IPS-18a (cell line): Measurements from ENCODE around the gene INPP5A.
"Not testable (repeated sequence)": the region's sequence is repeated elsewhere in the genome, so short reads cannot be mapped to it uniquely, and the experiment has no call there.

Source experiments
- H3K27ac ChIP-seq: one replicate; pipeline ENCODE4 v1.5.1; 2013; ENCODE audit warnings: low read length
- H3K27me3 ChIP-seq: one replicate; pipeline ENCODE4 v1.6.1; 2013; ENCODE audit warnings: mild to moderate bottlenecking, low read length; ENCODE audit not compliant: control insufficient read depth, insufficient read depth
- H3K36me3 ChIP-seq: one replicate; pipeline ENCODE4 v1.6.1; 2013; ENCODE audit warnings: low read depth, low read length; ENCODE audit not compliant: control insufficient read depth
- H3K4me1 ChIP-seq: one replicate; pipeline ENCODE4 v1.6.1; 2013; ENCODE audit warnings: low read depth, low read length; ENCODE audit not compliant: control insufficient read depth
- H3K4me3 ChIP-seq: one replicate; pipeline ENCODE4 v1.5.1; 2013; ENCODE audit warnings: low read length
- H3K9ac ChIP-seq: one replicate; pipeline ENCODE4 v1.6.1; 2013; ENCODE audit warnings: mild to moderate bottlenecking, low read length, moderate library complexity
- H3K9me3 ChIP-seq: one replicate; pipeline ENCODE4 v1.6.1; 2013; ENCODE audit warnings: low read depth, low read length; ENCODE audit not compliant: control insufficient read depth

INPP5A gene

GRCh38 chr10:132820056-132820455 lies 282.5 kb downstream of the INPP5A start:
- no peaks in the 10 kb centered on the region for H3K4me1 ChIP-seq
- H3K9me3 ChIP-seq: peaks cover 4% of the 10 kb centered on the region
- no peaks in the 10 kb centered on the region for H3K27me3 ChIP-seq
- H3K36me3 ChIP-seq: no peaks in the 10 kb centered on the region
- H3K9ac ChIP-seq: no peak overlapping the region
- H3K27ac ChIP-seq: no peak overlapping the region
- no peak overlapping the region for H3K4me3 ChIP-seq

- H3K27me3 ChIP-seq, H3K4me1 ChIP-seq, H3K9me3 ChIP-seq, H3K4me3 ChIP-seq, H3K36me3 ChIP-seq, H3K9ac ChIP-seq, H3K27ac ChIP-seq: not testable (repeated sequence)
These were observed 288.4 kb downstream of the INPP5A start for GRCh38 chr10:132825783-132826523.

- no peaks in the 10 kb centered on the region for H3K36me3 ChIP-seq
- no peak overlapping the region for H3K9ac ChIP-seq
- peaks cover 9% of the 10 kb centered on the region for H3K9me3 ChIP-seq
- H3K4me3 ChIP-seq: no peak overlapping the region
- H3K27ac ChIP-seq: no peak overlapping the region
- no peaks in the 10 kb centered on the region for H3K27me3 ChIP-seq
- H3K4me1 ChIP-seq: no peaks in the 10 kb centered on the region
These were observed 289.2 kb downstream of the INPP5A start for GRCh38 chr10:132826524-132827422.

- no peak overlapping the region for H3K27ac ChIP-seq
- no peak overlapping the region for H3K4me3 ChIP-seq
- no peaks in the 10 kb centered on the region for H3K4me1 ChIP-seq
- H3K27me3 ChIP-seq: no peaks in the 10 kb centered on the region
- peaks cover 9% of the 10 kb centered on the region for H3K9me3 ChIP-seq
- H3K36me3 ChIP-seq: no peaks in the 10 kb centered on the region
- no peak overlapping the region for H3K9ac ChIP-seq
These were observed 289.8 kb downstream of the INPP5A start for GRCh38 chr10:132827423-132827789.

GRCh38 chr10:132827861-132828539 lies 290.4 kb downstream of the INPP5A start:
- Histone ChIP-seq H3K4me3 (no peak overlapping the region), H3K4me1 (no peaks in the 10 kb centered on the region), H3K27me3 (no peaks in the 10 kb centered on the region), H3K36me3 (no peaks in the 10 kb centered on the region), H3K27ac (no peak overlapping the region), H3K9me3 (peaks cover 9% of the 10 kb centered on the region), H3K9ac (no peak overlapping the region)

- no peak overlapping the region for H3K27ac ChIP-seq
- no peaks in the 10 kb centered on the region for H3K36me3 ChIP-seq
- H3K9ac ChIP-seq: no peak overlapping the region
- H3K4me1 ChIP-seq: no peaks in the 10 kb centered on the region
- H3K4me3 ChIP-seq: no peak overlapping the region
- peaks cover 9% of the 10 kb centered on the region for H3K9me3 ChIP-seq
- no peaks in the 10 kb centered on the region for H3K27me3 ChIP-seq
These were observed 291.1 kb downstream of the INPP5A start for GRCh38 chr10:132828681-132829080.

GRCh38 chr10:132829403-132829802 lies 291.8 kb downstream of the INPP5A start:
- no peaks in the 10 kb centered on the region for H3K36me3 ChIP-seq
- peaks cover 9% of the 10 kb centered on the region for H3K9me3 ChIP-seq
- no peak overlapping the region for H3K27ac ChIP-seq
- H3K4me3 ChIP-seq: no peak overlapping the region
- H3K27me3 ChIP-seq: no peaks in the 10 kb centered on the region
- no peaks in the 10 kb centered on the region for H3K4me1 ChIP-seq
- H3K9ac ChIP-seq: no peak overlapping the region

- H3K27me3 ChIP-seq: no peaks in the 10 kb centered on the region
- H3K9ac ChIP-seq: no peak overlapping the region
- H3K9me3 ChIP-seq: no peaks in the 10 kb centered on the region
- no peaks in the 10 kb centered on the region for H3K36me3 ChIP-seq
- no peak overlapping the region for H3K4me3 ChIP-seq
- H3K4me1 ChIP-seq: no peaks in the 10 kb centered on the region
- no peak overlapping the region for H3K27ac ChIP-seq
These were observed 294.8 kb downstream of the INPP5A start for GRCh38 chr10:132832186-132832969.
